A673 (cell line): Measurements from ENCODE around the gene KIF26B. TPM values are rescaled to one million over a fixed set of nuclear protein-coding genes. Genes with fewer than 3 reads are reported as not detected.

ENCODE experiments used
- BruUV-seq: library from RNA; stranded (reverse); fragments of 400-500 nt; replicated peaks from 2 replicates; lab custom pipeline; 2021; lab: Mats Ljungman, UMichigan
- CTCF ChIA-PET: fragments of 300-600 bp; sonication (Branson Sonifier 250); formaldehyde crosslinking; loops from one replicate; lab custom pipeline; 2022; ENCODE audit warnings: antibody characterized with exemption; lab: Charles Lee
- POLR2A ChIA-PET: fragments of 300-600 bp; sonication (Branson Sonifier 250); formaldehyde crosslinking; loops from one replicate; lab custom pipeline; 2022; ENCODE audit warnings: antibody characterized with exemption; ENCODE audit not compliant: low non-redundant PET; lab: Charles Lee
- DNase-seq: peaks from one replicate; pipeline ENCODE4 v3.0.0-alpha.2; 2015; ENCODE audit warnings: low spot score
- H3K27ac ChIP-seq: fragments of 200-600 bp; sonication (generic); 2 replicates; pipeline ENCODE4 v1.5.1; 2016; ENCODE audit warnings: mixed run types, low read depth, mild to moderate bottlenecking, mixed read lengths, antibody characterized with exemption, low read length; ENCODE audit not compliant: poor library complexity, severe bottlenecking
- H3K27me3 ChIP-seq: fragments of 200-600 bp; sonication (generic); replicated peaks from 2 replicates; pipeline ENCODE4 v1.6.1; 2017; ENCODE audit warnings: mixed run types, low read depth, mild to moderate bottlenecking, mixed read lengths, antibody characterized with exemption, low read length; ENCODE audit not compliant: insufficient read depth, poor library complexity
- H3K36me3 ChIP-seq: fragments of 200-600 bp; sonication (generic); 2 replicates; pipeline ENCODE4 v1.6.1; 2016; ENCODE audit warnings: mixed run types, mild to moderate bottlenecking, mixed read lengths, antibody characterized with exemption, low read length; ENCODE audit not compliant: insufficient read depth, poor library complexity, severe bottlenecking
- H3K4me1 ChIP-seq: fragments of 200-600 bp; sonication (generic); 2 replicates; pipeline ENCODE4 v1.6.1; 2017; ENCODE audit warnings: mixed run types, mild to moderate bottlenecking, mixed read lengths, antibody characterized with exemption, low read length; ENCODE audit not compliant: insufficient read depth, poor library complexity, severe bottlenecking
- H3K4me3 ChIP-seq: fragments of 200-600 bp; sonication (generic); 2 replicates; pipeline ENCODE4 v1.5.1; 2016; ENCODE audit warnings: low read depth, mixed run types, mild to moderate bottlenecking, mixed read lengths, low read length; ENCODE audit not compliant: poor library complexity, severe bottlenecking
- H3K9me3 ChIP-seq: fragments of 200-600 bp; sonication (generic); 2 replicates; pipeline ENCODE4 v1.6.1; 2016; ENCODE audit warnings: mixed run types, low read depth, mild to moderate bottlenecking, mixed read lengths, antibody characterized with exemption, low read length; ENCODE audit not compliant: poor library complexity, severe bottlenecking
- CTCF ChIP-seq: fragments of 300-800, 200-600 bp; sonication (generic); conservative IDR thresholded peaks from 2 replicates; pipeline ENCODE4 v1.5.1; 2017; ENCODE audit warnings: low read depth, mild to moderate bottlenecking, antibody characterized with exemption, low read length, moderate library complexity, mixed read lengths
- EZH2 ChIP-seq: fragments of 200-600 bp; sonication (generic); IDR thresholded peaks from 2 replicates; pipeline ENCODE4 v1.6.1; 2017; ENCODE audit warnings: borderline replicate concordance, low read depth, mild to moderate bottlenecking, mixed read lengths, antibody characterized with exemption, low read length; ENCODE audit not compliant: poor library complexity, severe bottlenecking
- intact Hi-C: fragments of 100-400 bp; cut with micrococcal nuclease; formaldehyde crosslinking; loops from one replicate; pipeline ENCODE4 v1.10.0; 2022; ENCODE audit not compliant: unreplicated experiment
- total RNA-seq: library from RNA; stranded (reverse); gene quantifications from 2 replicates; pipeline ENCODE4 v1.2.3, GENCODE V29; 2021

KIF26B gene
- total RNA-seq, 1 experiment from 2014 or later: not detected

GRCh38 chr1:245571815-245572294 is 417.1 kb downstream of the KIF26B start:
- H3K27ac ChIP-seq: no peak overlapping the region

GRCh38 chr1:245572709-245573108 is 417.9 kb downstream of the KIF26B start:
- Histone ChIP-seq H3K27me3 (peaks cover 3% of the 10 kb centered on the region), H3K27ac (no peak overlapping the region), H3K9me3 (no peaks in the 10 kb centered on the region), H3K36me3 (no peaks in the 10 kb centered on the region), H3K4me1 (no peaks in the 10 kb centered on the region), H3K4me3 (no peak overlapping the region)
- BruUV-seq: no TSS peak
- DNase-seq: no peak
- no peak for TF ChIP-seq EZH2
- no peak for TF ChIP-seq CTCF
- intact Hi-C loops: no loop called here
- ChIA-PET POLR2A (no interaction called here), CTCF (no interaction called here)

More at GRCh38 chr1:245571815-245572294, 417.1 kb downstream of the KIF26B start:
- ChIA-PET POLR2A (no interaction called here), CTCF (no interaction called here)
- BruUV-seq: no TSS peak
- no peak overlapping the region for H3K4me3 ChIP-seq
- H3K36me3 ChIP-seq: no peaks in the 10 kb centered on the region
- no peak for DNase-seq
- intact Hi-C loops: no loop called here
- peaks cover 3% of the 10 kb centered on the region for H3K27me3 ChIP-seq
- no peaks in the 10 kb centered on the region for H3K4me1 ChIP-seq
- no peaks in the 10 kb centered on the region for H3K9me3 ChIP-seq
- TF ChIP-seq CTCF (no peak), EZH2 (no peak)

GRCh38 chr1:245575710-245576109 is 420.9 kb downstream of the KIF26B start:
- TF ChIP-seq EZH2 (no peak), CTCF (no peak)
- BruUV-seq: no TSS peak
- Histone ChIP-seq H3K27ac (no peak overlapping the region), H3K4me3 (no peak overlapping the region), H3K36me3 (no peaks in the 10 kb centered on the region), H3K9me3 (no peaks in the 10 kb centered on the region), H3K4me1 (no peaks in the 10 kb centered on the region), H3K27me3 (peaks cover 17% of the 10 kb centered on the region)
- DNase-seq: no peak
- intact Hi-C loops: no loop called here
- CTCF ChIA-PET: no interaction called here
- POLR2A ChIA-PET: no interaction called here
